ENCODE measurements around the gene OTUD3. TPM values are rescaled to one million over a fixed set of nuclear protein-coding genes. Genes with fewer than 3 reads are reported as not detected.

Gene OTUD3
- total RNA-seq, 4 donors from 2014 or later, result 1.9 to 5.0 (median 3.2) TPM

GRCh38 chr1:19942088-19942487 is 59.9 kb downstream of the OTUD3 start:
- H3K4me1 ChIP-seq, result no peaks in the 10 kb centered on the region
- H3K9me3 ChIP-seq, result no peaks in the 10 kb centered on the region
- H3K27ac ChIP-seq, result no peak overlapping the region
- intact Hi-C loops (cut with DNase I), result no loop called here
- TF ChIP-seq POLR2A (IDR thresholded peaks at IDR 0.05) (no peak), CTCF (IDR thresholded peaks at IDR 0.05) (no peak)
- WGBS, 2 donors, result 65 to 87% methylated on average over 3 of the region's 3 CpGs
- no peak for DNase-seq
- H3K27me3 ChIP-seq, result peaks cover 0 to 22% (median 0%) of the 10 kb centered on the region in 4 donors
- H3K36me3 ChIP-seq, result no peaks in the 10 kb centered on the region
- H3K4me3 ChIP-seq, result no peak overlapping the region

DNA sequence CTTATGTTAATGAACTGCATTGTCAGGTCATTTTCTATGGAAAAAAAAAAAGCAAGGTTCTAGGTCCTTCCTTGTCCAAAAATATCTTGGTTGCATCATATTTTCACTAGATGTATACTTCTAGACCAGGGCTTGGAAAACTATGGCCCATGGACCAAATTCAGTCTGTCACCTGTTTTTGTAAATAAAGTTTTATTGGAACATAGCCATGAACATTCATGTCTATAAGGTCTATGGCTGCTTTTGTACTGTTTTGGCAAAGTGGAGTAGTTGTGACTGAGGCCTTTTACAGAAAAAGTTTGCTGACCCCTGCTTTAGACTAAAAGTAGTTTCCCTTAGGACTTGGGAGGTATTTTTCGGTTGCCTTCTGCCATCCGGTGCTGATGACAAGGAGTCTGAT is 60.5 kb downstream of the OTUD3 start:
- Histone ChIP-seq H3K36me3 (no peaks in the 10 kb centered on the region), H3K27ac (no peak overlapping the region), H3K9me3 (no peaks in the 10 kb centered on the region), H3K4me1 (no peaks in the 10 kb centered on the region), H3K4me3 (no peak overlapping the region), H3K27me3 (peaks cover 0 to 28% (median 0%) of the 10 kb centered on the region in 4 donors)
- DNase-seq, result no peak
- WGBS, 2 donors, result 84 to 91% methylated on average over 2 of the region's 2 CpGs
- TF ChIP-seq CTCF (IDR thresholded peaks at IDR 0.05) (no peak), POLR2A (IDR thresholded peaks at IDR 0.05) (no peak)
- intact Hi-C loops (cut with DNase I), result no loop called here

DNA sequence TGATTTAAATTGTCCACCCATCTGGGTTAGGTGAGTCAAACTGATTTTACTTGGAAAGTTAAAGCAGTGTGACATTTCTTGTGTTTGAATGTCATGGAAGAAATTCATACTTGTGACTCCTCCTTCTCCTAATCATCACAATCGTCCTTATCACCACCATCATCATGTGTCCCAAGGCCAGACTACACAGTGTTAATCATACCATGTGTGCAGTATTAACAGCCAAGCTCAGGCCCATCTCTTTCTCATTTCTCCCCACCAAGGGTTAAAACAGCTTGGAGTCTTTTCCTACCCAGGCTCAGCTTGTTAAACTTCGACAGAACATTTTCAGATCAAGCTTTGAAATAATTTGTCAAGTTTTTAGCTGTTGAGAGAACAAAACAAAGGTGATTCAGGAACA is 63.7 kb downstream of the OTUD3 start:
- peaks cover 0 to 49% (median 0%) of the 10 kb centered on the region in 4 donors for H3K27me3 ChIP-seq
- H3K4me3 ChIP-seq, result no peak overlapping the region
- intact Hi-C loops (cut with DNase I), result no loop called here
- TF ChIP-seq POLR2A (IDR thresholded peaks at IDR 0.05) (no peak), CTCF (IDR thresholded peaks at IDR 0.05) (no peak)
- 13 to 32% methylated on average over 2 of the region's 2 CpGs for WGBS, 2 donors
- no peaks in the 10 kb centered on the region for H3K4me1 ChIP-seq
- DNase-seq, result no peak
- H3K9me3 ChIP-seq, result no peaks in the 10 kb centered on the region
- no peak overlapping the region for H3K27ac ChIP-seq
- H3K36me3 ChIP-seq, result no peaks in the 10 kb centered on the region

- no peak for TF ChIP-seq POLR2A (IDR thresholded peaks at IDR 0.05)
- no peak for TF ChIP-seq CTCF (IDR thresholded peaks at IDR 0.05)
- no peak overlapping the region for H3K27ac ChIP-seq
- H3K4me3 ChIP-seq, result no peak overlapping the region
- H3K4me1 ChIP-seq, result no peaks in the 10 kb centered on the region
- no peak for DNase-seq
- no peaks in the 10 kb centered on the region for H3K9me3 ChIP-seq
- H3K36me3 ChIP-seq, result no peaks in the 10 kb centered on the region
- H3K27me3 ChIP-seq, result peaks cover 0 to 53% (median 0%) of the 10 kb centered on the region in 4 donors
- WGBS, 2 donors, result 34 to 35% methylated on average over 6 of the region's 6 CpGs
- intact Hi-C loops (cut with DNase I), result no loop called here
These were observed 64.1 kb downstream of the OTUD3 start for GRCh38 chr1:19946331-19946751.

- Histone ChIP-seq H3K27me3 (peaks cover 0 to 56% (median 0%) of the 10 kb centered on the region in 4 donors), H3K9me3 (no peaks in the 10 kb centered on the region), H3K36me3 (no peaks in the 10 kb centered on the region), H3K27ac (no peak overlapping the region), H3K4me1 (no peaks in the 10 kb centered on the region), H3K4me3 (no peak overlapping the region)
- intact Hi-C loops (cut with DNase I), result no loop called here
- no peak for DNase-seq
- 55 to 80% methylated on average over 3 of the region's 3 CpGs for WGBS, 2 donors
- TF ChIP-seq POLR2A (IDR thresholded peaks at IDR 0.05) (no peak), CTCF (IDR thresholded peaks at IDR 0.05) (no peak)
These were observed 64.8 kb downstream of the OTUD3 start for GRCh38 chr1:19946971-19947370.

Measured in esophagus squamous epithelium (tissue), 5 donors.